ENCODE data around the gene ERC1. TPM values are rescaled to one million over a fixed set of nuclear protein-coding genes. Genes with fewer than 3 reads are reported as not detected.

Gene ERC1
- total and polyA plus RNA-seq, 2 donors (not counting 3 experiments of a cell fraction or from before 2014, with no cell fraction given): 11.7 to 66.1 TPM

DNA sequence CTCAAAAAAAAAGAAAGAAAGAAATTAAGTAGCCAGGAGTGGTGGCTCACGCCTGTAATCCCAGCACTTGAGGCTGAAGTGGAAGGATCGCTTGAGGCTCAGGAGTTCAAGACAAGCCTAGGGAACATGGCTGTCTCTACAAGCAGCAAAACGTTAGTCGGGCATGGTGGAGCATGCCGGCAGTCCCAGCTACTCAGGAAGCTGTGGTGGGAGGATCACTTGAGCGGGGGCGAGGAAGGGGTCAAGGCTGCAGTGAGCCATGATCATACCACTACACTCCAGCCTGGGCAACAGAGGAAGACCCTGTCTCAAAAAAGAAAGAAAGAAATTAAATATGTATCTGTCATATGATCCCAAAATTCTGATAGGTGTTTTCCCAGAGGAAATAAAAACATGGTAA, 46.8 kb upstream of the ERC1 start:
- H4K20me1 ChIP-seq (replicated peaks; ENCODE audit: control insufficient read depth, extremely low read depth, insufficient read depth, low read length): no peaks in the 10 kb centered on the region
- BruUV-seq (replicated peaks): no TSS peak
- no peaks in the 10 kb centered on the region for H3K9me1 ChIP-seq (replicated peaks; ENCODE audit: control insufficient read depth, extremely low read depth, insufficient read depth, low read length)
- FAIRE-seq: no peak
- no peaks in the 10 kb centered on the region for H3K27me3 ChIP-seq (ENCODE audit: control insufficient read depth in 2 of 2, insufficient read depth in 2 of 2, low read length in 2 of 2)
- intact Hi-C loops (cut with micrococcal nuclease): no loop called here
- H3K4me1 ChIP-seq (ENCODE audit: control insufficient read depth, extremely low read depth, insufficient read depth, low read length): peaks cover 6% of the 10 kb centered on the region
- ChIA-PET CTCF (interaction anchor here (4.0 kb wide), 1 partner anchor 149 kb away, joined by 19 read pairs; no protein-coding TSS in a partner anchor), POLR2A (no interaction called here)
- TF ChIP-seq JUN (IDR thresholded peaks at IDR 0.05; ENCODE audit: borderline replicate concordance, insufficient read depth, insufficient read length, low read depth) (no peak), MYC (IDR thresholded peaks at IDR 0.05; ENCODE audit: low read depth, low read length) (no peak), POLR2AphosphoS5 (IDR thresholded peaks at IDR 0.05; ENCODE audit: insufficient read depth, low read depth, low read length) (no peak), FOS (IDR thresholded peaks at IDR 0.05; ENCODE audit: borderline replicate concordance, insufficient read depth, low read length) (no peak), POLR2A (IDR thresholded peaks at IDR 0.05; ENCODE audit: low read depth, low read length) (no peak), GATA2 (IDR thresholded peaks at IDR 0.05; ENCODE audit: insufficient read depth, insufficient read length, low read depth, low read length) (no peak), EZH2 (IDR thresholded peaks at IDR 0.05; ENCODE audit: borderline replicate concordance, low read depth, low read length, severe bottlenecking) (no peak)
- TF ChIP-seq, protein P1, sequence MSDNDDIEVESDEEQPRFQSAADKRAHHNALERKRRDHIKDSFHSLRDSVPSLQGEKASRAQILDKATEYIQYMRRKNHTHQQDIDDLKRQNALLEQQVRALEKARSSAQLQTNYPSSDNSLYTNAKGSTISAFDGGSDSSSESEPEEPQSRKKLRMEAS (IDR thresholded peaks at IDR 0.05; ENCODE audit: insufficient read depth, insufficient read length): no peak
- TF ChIP-seq, protein P2, sequence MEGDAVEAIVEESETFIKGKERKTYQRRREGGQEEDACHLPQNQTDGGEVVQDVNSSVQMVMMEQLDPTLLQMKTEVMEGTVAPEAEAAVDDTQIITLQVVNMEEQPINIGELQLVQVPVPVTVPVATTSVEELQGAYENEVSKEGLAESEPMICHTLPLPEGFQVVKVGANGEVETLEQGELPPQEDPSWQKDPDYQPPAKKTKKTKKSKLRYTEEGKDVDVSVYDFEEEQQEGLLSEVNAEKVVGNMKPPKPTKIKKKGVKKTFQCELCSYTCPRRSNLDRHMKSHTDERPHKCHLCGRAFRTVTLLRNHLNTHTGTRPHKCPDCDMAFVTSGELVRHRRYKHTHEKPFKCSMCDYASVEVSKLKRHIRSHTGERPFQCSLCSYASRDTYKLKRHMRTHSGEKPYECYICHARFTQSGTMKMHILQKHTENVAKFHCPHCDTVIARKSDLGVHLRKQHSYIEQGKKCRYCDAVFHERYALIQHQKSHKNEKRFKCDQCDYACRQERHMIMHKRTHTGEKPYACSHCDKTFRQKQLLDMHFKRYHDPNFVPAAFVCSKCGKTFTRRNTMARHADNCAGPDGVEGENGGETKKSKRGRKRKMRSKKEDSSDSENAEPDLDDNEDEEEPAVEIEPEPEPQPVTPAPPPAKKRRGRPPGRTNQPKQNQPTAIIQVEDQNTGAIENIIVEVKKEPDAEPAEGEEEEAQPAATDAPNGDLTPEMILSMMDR (IDR thresholded peaks at IDR 0.05; ENCODE audit: extremely low read depth in 1 of 2, insufficient read depth in 1 of 2, low read depth in 1 of 2, low read length in 2 of 2): no peak
- no peak overlapping the region for H3K9ac ChIP-seq (replicated peaks; ENCODE audit: extremely low read depth, insufficient read depth, low read length)
- no peak overlapping the region for H3K4me3 ChIP-seq (replicated peaks in 1 of 3; ENCODE audit: insufficient read depth in 1 of 3, low read depth in 1 of 3, low read length in 3 of 3)
- H3K27ac ChIP-seq (ENCODE audit: insufficient read depth, low read depth, low read length): no peak overlapping the region
- no peak for DNase-seq (ENCODE audit: low read depth, low spot score)
- H3K9me3 ChIP-seq (replicated peaks; ENCODE audit: control insufficient read depth, insufficient read depth, low read length): no peaks in the 10 kb centered on the region
- peaks cover 27% of the 10 kb centered on the region for H3K79me2 ChIP-seq (ENCODE audit: control insufficient read depth, insufficient read depth, low read length)
- H2AFZ ChIP-seq (ENCODE audit: low read depth, low read length): no peak overlapping the region
- dilution Hi-C loops (cut with MboI; ENCODE audit: extremely low pct_ligation_motif_present, low sequenced_read_pairs): no loop called here
- no peak overlapping the region for H3K4me2 ChIP-seq (ENCODE audit: insufficient read depth, low read length)
- H3K36me3 ChIP-seq (ENCODE audit: control insufficient read depth in 2 of 2, extremely low read depth in 1 of 2, insufficient read depth in 2 of 2, low read length in 2 of 2): no peaks in the 10 kb centered on the region
